HPDE6-E6E7 (cell line): ENCODE measurements around the gene FSTL3.
"Not testable (repeated sequence)": the region's sequence is repeated elsewhere in the genome, so short reads cannot be mapped to it uniquely, and the experiment has no call there.

Experiments used
- DNase-seq: peaks from one replicate; pipeline ENCODE4 v3.0.0; 2011; ENCODE audit warnings: missing footprints; ENCODE audit errors: extremely low spot score

Gene FSTL3

GRCh38 chr19:710767-711166 is 34.6 kb downstream of the FSTL3 start:
- no peak for DNase-seq

- no peak for DNase-seq
Observed at GRCh38 chr19:711254-711653, 35.1 kb downstream of the FSTL3 start.

- DNase-seq = no peak
Observed at GRCh38 chr19:715347-715746, 39.2 kb downstream of the FSTL3 start.

GRCh38 chr19:718251-718951 is 42.2 kb downstream of the FSTL3 start:
- DNase-seq = no peak

GRCh38 chr19:718991-719512 is 42.9 kb downstream of the FSTL3 start:
- DNase-seq = no peak

- no peak for DNase-seq
Observed at GRCh38 chr19:719636-720344, 43.6 kb downstream of the FSTL3 start.

- DNase-seq = no peak
Observed at GRCh38 chr19:720345-721160, 44.4 kb downstream of the FSTL3 start.

- no peak for DNase-seq
Observed at GRCh38 chr19:722553-723101, 46.4 kb downstream of the FSTL3 start.

- DNase-seq = no peak
Observed at GRCh38 chr19:723247-723646, 47.1 kb downstream of the FSTL3 start.

GRCh38 chr19:723714-724113 is 47.5 kb downstream of the FSTL3 start:
- DNase-seq = no peak

- no peak for DNase-seq
Observed at GRCh38 chr19:725461-726089, 49.4 kb downstream of the FSTL3 start.

GRCh38 chr19:726993-727956 is 51.1 kb downstream of the FSTL3 start:
- no peak for DNase-seq

- no peak for DNase-seq
Observed at GRCh38 chr19:728011-728410, 51.8 kb downstream of the FSTL3 start.

GRCh38 chr19:729564-729963 is 53.4 kb downstream of the FSTL3 start:
- not testable (repeated sequence) for DNase-seq

GRCh38 chr19:729965-730668 is 53.9 kb downstream of the FSTL3 start:
- DNase-seq = no peak

- no peak for DNase-seq
Observed at GRCh38 chr19:731000-731399, 54.8 kb downstream of the FSTL3 start.

- DNase-seq = no peak
Observed at GRCh38 chr19:732148-733069, 56.2 kb downstream of the FSTL3 start.
